Breast epithelium (tissue), 3 donors: ENCODE results near the gene CASQ1.

ENCODE experiments used
- CTCF ChIP-seq, 3 donors: fragments of 450-650 bp; IDR thresholded peaks; one replicate each; pipeline ENCODE4 v1.5.1; 2016 to 2017; ENCODE audit warnings: antibody characterized with exemption in 3 of 3, mild to moderate bottlenecking in 3 of 3, moderate library complexity in 3 of 3
- POLR2A ChIP-seq: fragments of 450-650 bp; IDR thresholded peaks from one replicate; pipeline ENCODE4 v1.6.1; 2016; ENCODE audit warnings: antibody characterized with exemption, mild to moderate bottlenecking, moderate library complexity
- POLR2AphosphoS5 ChIP-seq, 3 donors: sonication (generic); formaldehyde crosslinking; IDR thresholded peaks; one replicate each; pipeline ENCODE4 v1.6.1; 2017; ENCODE audit warnings: antibody characterized with exemption in 3 of 3

- TF ChIP-seq CTCF (IDR thresholded peaks at IDR 0.05) = no peak
- no peak for TF ChIP-seq POLR2A
- no peak for TF ChIP-seq POLR2AphosphoS5 (IDR thresholded peaks at IDR 0.05)
Observed at GRCh38 chr1:160211046-160211790, 20.8 kb downstream of the CASQ1 start.
